ENCODE measurements around the gene XXYLT1. TPM values are rescaled to one million over a fixed set of nuclear protein-coding genes. Genes with fewer than 3 reads are reported as not detected.
"Not testable (repeated sequence)": the region's sequence is repeated elsewhere in the genome, so short reads cannot be mapped to it uniquely, and the experiment has no call there.

The XXYLT1 gene
- total RNA-seq, 1 donor from 2014 or later: 13.6 TPM

DNA sequence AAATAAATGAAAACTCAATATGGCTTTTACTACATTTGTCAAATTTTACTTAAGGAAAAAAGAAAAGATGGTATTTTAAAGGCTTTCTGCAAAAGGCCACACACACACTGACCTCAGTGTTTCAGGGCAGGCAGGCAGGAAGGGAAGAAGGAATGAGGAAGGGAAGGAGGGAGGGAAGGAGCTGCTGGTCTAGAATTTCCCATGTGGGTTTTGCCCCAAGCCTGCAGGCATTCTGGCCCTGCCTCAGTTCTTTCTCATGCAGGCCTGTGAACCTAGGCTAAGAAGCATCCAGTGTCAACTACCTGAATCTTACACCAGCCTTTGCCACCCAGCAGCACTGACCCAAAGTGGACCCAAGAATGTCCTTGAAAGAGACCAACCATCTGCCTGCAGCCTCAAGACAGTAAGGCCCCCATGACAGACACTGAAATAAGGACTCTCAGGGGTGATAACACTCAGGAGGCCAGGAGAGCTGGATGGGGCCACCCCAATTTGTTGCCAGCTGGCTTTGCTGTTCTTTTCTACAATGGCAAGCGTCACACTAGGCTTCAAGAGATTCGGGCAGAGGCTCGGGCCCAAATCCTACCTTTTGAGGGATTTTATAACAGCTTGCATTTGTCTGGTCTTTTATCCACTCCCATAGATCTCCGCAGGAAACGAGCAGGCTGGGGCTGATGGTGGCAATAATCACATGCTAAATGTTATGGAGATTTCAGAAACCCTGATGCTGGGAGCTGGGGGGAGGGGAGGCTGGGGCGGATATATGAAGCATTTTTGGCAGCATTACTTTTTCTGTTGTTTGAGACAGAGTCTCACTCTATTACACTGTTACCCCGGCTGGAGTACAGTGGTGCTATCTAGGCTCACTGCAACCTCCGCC, 51.4 kb downstream of the XXYLT1 start:
- peaks cover 7 to 13% (median 11%) of the 10 kb centered on the region in 3 donors for H3K4me1 ChIP-seq (ENCODE audit: control insufficient read depth in 3 of 3, insufficient read depth in 3 of 3, low read length in 3 of 3)
- no peaks in the 10 kb centered on the region for H3K36me3 ChIP-seq (ENCODE audit: control insufficient read depth in 3 of 3, insufficient read depth in 3 of 3, low read length in 3 of 3)
- H3K9ac ChIP-seq (ENCODE audit: low read depth in 1 of 3, low read length in 3 of 3): no peak overlapping the region
- no peak overlapping the region for H3K4me3 ChIP-seq (ENCODE audit: low read length in 3 of 3)
- H3K27me3 ChIP-seq (ENCODE audit: control insufficient read depth in 3 of 3, insufficient read depth in 3 of 3, low read length in 3 of 3): no peaks in the 10 kb centered on the region
- H3K27ac ChIP-seq (ENCODE audit: low read depth, low read length): no peak overlapping the region
- no peaks in the 10 kb centered on the region for H3K9me3 ChIP-seq (ENCODE audit: control insufficient read depth in 3 of 3, low read length in 3 of 3)

DNA sequence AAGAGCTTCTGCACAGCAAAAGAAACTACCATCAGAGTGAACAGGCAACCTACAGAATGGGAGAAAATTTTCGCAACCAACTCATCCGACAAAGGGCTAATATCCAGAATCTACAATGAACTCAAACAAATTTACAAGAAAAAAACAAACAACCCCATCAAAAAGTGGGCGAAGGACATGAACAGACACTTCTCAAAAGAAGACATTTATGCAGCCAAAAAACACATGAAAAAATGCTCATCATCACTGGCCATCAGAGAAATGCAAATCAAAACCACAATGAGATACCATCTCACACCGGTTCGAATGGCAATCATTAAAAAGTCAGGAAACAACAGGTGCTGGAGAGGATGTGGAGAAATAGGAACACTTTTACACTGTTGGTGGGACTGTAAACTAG, 52.6 kb downstream of the XXYLT1 start:
- not testable (repeated sequence) for H3K4me3 ChIP-seq (ENCODE audit: low read length in 3 of 3); H3K4me1 ChIP-seq (ENCODE audit: control insufficient read depth in 3 of 3, insufficient read depth in 3 of 3, low read length in 3 of 3); H3K9me3 ChIP-seq (ENCODE audit: control insufficient read depth in 3 of 3, low read length in 3 of 3); H3K36me3 ChIP-seq (ENCODE audit: control insufficient read depth in 3 of 3, insufficient read depth in 3 of 3, low read length in 3 of 3); H3K27me3 ChIP-seq (ENCODE audit: control insufficient read depth in 3 of 3, insufficient read depth in 3 of 3, low read length in 3 of 3); H3K27ac ChIP-seq (ENCODE audit: low read depth, low read length); H3K9ac ChIP-seq (ENCODE audit: low read depth in 1 of 3, low read length in 3 of 3)

DNA sequence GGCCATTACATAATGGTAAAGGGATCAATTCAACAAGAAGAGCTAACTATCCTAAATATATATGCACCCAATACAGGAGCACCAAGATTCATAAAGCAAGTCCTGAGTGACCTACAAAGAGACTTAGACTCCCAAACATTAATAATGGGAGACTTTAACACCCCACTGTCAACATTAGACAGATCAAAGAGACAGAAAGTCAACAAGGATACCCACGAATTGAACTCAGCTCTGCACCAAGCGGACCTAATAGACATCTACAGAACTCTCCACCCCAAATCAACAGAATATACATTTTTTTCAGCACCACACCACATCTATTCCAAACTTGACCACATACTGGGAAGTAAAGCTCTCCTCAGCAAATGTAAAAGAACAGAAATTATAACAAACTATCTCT, 55.4 kb downstream of the XXYLT1 start:
- H3K27ac ChIP-seq (ENCODE audit: low read depth, low read length); H3K4me3 ChIP-seq (ENCODE audit: low read length in 3 of 3); H3K27me3 ChIP-seq (ENCODE audit: control insufficient read depth in 3 of 3, insufficient read depth in 3 of 3, low read length in 3 of 3); H3K9ac ChIP-seq (ENCODE audit: low read depth in 1 of 3, low read length in 3 of 3); H3K4me1 ChIP-seq (ENCODE audit: control insufficient read depth in 3 of 3, insufficient read depth in 3 of 3, low read length in 3 of 3); H3K9me3 ChIP-seq (ENCODE audit: control insufficient read depth in 3 of 3, low read length in 3 of 3); H3K36me3 ChIP-seq (ENCODE audit: control insufficient read depth in 3 of 3, insufficient read depth in 3 of 3, low read length in 3 of 3): not testable (repeated sequence)

DNA sequence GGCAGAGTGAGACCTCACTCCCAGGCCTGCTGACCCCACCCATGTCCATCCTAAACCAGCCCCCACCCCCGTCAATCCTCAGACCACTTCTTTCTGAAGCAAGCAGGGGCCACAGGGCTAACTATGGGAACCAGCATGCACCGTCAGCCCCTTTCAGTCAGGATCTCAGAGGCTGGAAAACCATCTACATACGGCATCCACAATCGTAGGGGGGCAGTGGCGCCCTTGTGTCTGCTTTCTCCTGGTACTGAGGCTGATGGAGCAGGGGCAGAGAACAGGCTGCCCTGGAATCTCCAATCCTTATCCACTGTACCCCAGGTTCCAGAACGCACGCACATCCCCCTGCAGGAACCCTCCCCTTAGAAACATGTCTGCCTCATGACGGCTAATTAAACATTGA, 56.6 kb downstream of the XXYLT1 start:
- Histone ChIP-seq H3K27ac (ENCODE audit: low read depth, low read length) (no peak overlapping the region), H3K9ac (ENCODE audit: low read depth in 1 of 3, low read length in 3 of 3) (no peak overlapping the region)

DNA sequence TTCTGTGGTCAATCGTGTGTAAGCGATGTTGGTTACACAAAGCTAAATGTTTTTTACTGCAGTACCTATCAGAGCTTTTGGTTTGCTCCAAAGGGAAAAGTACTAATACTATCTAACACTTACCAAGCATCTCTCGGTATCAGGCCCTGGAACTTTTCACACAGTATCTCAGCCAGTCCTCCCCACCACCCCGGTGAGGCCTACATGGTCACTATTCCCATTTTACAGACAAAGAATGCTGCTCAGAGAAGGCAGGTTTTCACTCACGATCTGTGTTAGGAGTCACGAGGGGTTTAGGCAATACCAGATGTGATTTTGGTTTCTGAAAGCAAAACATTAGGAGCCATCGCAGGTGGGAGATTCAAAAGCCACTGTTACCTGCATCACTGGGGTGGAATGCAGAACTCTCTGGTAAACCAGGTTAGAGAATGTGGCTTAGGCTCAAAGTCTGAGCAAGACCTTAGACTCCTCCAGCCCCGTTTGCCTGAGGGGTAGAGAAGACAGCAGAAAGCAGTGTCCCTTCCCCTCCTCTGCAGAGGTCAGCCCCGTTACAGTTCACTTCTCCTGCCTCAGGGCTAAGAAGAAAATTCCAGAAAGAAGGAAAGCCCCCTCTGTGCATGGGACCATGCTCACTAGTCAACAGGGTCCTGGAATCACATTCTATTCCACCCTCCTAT, 57.2 kb downstream of the XXYLT1 start:
- Histone ChIP-seq H3K27me3 (ENCODE audit: control insufficient read depth in 3 of 3, insufficient read depth in 3 of 3, low read length in 3 of 3) (no peaks in the 10 kb centered on the region), H3K4me1 (ENCODE audit: control insufficient read depth in 3 of 3, insufficient read depth in 3 of 3, low read length in 3 of 3) (peaks cover 18 to 26% (median 22%) of the 10 kb centered on the region in 3 donors), H3K4me3 (ENCODE audit: low read length in 3 of 3) (no peak overlapping the region), H3K27ac (ENCODE audit: low read depth, low read length) (no peak overlapping the region), H3K9me3 (ENCODE audit: control insufficient read depth in 3 of 3, low read length in 3 of 3) (no peaks in the 10 kb centered on the region), H3K9ac (ENCODE audit: low read depth in 1 of 3, low read length in 3 of 3) (no peak overlapping the region), H3K36me3 (ENCODE audit: control insufficient read depth in 3 of 3, insufficient read depth in 3 of 3, low read length in 3 of 3) (no peaks in the 10 kb centered on the region)

More for the DNA sequence above, 56.6 kb downstream of the XXYLT1 start:
- Histone ChIP-seq H3K36me3 (ENCODE audit: control insufficient read depth in 3 of 3, insufficient read depth in 3 of 3, low read length in 3 of 3) (no peaks in the 10 kb centered on the region), H3K9me3 (ENCODE audit: control insufficient read depth in 3 of 3, low read length in 3 of 3) (no peaks in the 10 kb centered on the region), H3K27me3 (ENCODE audit: control insufficient read depth in 3 of 3, insufficient read depth in 3 of 3, low read length in 3 of 3) (no peaks in the 10 kb centered on the region), H3K4me3 (ENCODE audit: low read length in 3 of 3) (no peak overlapping the region), H3K4me1 (ENCODE audit: control insufficient read depth in 3 of 3, insufficient read depth in 3 of 3, low read length in 3 of 3) (peaks cover 12 to 20% (median 16%) of the 10 kb centered on the region in 3 donors)

DNA sequence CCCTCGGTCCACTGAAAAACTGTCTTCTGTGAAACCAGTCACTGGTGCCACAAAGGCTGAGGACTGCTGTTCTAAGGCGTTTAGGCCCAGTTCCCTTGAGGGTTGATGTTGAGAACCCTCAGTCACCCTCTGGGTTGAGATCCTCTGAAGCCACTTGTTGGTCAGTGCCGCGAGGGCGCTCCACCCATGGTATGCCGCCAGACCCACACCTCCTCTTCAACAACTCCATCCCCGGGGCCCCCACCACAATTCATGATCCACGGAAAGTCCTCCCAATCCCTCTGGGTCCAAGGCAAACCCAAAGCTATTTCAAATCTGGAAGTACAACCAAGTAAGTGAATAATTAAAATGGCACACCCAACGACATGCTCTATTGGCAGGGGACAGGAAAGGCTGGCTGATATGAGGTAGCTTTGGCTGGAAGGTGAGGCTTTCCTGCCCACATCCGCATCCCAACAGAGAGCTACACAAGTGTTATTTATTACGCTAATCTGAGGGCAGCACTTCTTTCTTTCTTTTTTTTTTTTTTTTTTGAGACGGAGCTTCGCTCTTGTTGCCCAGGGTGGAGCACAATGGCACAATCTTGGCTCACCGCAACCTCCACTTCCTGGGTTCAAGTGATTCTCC, 58.1 kb downstream of the XXYLT1 start:
- Histone ChIP-seq H3K27me3 (ENCODE audit: control insufficient read depth in 3 of 3, insufficient read depth in 3 of 3, low read length in 3 of 3) (no peaks in the 10 kb centered on the region), H3K9me3 (ENCODE audit: control insufficient read depth in 3 of 3, low read length in 3 of 3) (no peaks in the 10 kb centered on the region), H3K4me1 (ENCODE audit: control insufficient read depth in 3 of 3, insufficient read depth in 3 of 3, low read length in 3 of 3) (peaks cover 26 to 35% (median 32%) of the 10 kb centered on the region in 3 donors), H3K27ac (ENCODE audit: low read depth, low read length) (no peak overlapping the region), H3K4me3 (ENCODE audit: low read length in 3 of 3) (no peak overlapping the region), H3K36me3 (ENCODE audit: control insufficient read depth in 3 of 3, insufficient read depth in 3 of 3, low read length in 3 of 3) (no peaks in the 10 kb centered on the region), H3K9ac (ENCODE audit: low read depth in 1 of 3, low read length in 3 of 3) (no peak overlapping the region)

DNA sequence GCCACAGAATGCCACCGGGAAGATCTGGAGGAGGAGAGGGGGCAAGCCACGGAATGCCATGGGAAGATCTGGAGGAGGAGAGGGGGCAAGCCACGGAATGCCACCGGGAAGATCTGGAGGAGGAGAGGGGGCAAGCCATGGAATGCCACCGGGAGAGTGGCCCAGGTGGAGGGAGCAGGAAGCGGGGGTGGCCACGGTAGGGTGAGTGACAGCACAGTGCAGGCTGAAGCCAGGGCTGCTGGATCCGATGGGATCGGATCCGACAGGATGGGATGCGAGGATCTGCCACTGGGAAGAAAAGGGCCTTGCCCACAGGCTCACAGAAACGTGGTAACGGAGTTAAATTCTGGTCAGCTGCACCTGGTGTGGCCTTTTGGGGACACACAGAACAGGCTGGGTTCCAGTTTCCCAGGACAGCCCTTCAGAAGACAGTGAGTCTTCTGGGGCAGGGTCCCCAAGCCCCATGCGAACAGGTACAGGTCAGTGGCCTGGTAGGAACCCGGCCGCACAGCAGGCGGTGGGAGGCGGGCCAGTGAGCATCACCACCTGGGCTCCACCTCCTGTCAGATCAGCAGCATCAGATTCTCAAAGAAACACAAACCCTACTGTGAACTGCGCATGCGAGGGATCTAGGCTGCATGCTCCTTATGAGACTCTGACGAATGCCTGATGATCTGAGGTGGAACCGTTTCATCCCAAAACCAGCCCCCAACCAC, 58.8 kb downstream of the XXYLT1 start:
- no peaks in the 10 kb centered on the region for H3K27me3 ChIP-seq (ENCODE audit: control insufficient read depth in 3 of 3, insufficient read depth in 3 of 3, low read length in 3 of 3)
- H3K27ac ChIP-seq (ENCODE audit: low read depth, low read length): no peak overlapping the region

DNA sequence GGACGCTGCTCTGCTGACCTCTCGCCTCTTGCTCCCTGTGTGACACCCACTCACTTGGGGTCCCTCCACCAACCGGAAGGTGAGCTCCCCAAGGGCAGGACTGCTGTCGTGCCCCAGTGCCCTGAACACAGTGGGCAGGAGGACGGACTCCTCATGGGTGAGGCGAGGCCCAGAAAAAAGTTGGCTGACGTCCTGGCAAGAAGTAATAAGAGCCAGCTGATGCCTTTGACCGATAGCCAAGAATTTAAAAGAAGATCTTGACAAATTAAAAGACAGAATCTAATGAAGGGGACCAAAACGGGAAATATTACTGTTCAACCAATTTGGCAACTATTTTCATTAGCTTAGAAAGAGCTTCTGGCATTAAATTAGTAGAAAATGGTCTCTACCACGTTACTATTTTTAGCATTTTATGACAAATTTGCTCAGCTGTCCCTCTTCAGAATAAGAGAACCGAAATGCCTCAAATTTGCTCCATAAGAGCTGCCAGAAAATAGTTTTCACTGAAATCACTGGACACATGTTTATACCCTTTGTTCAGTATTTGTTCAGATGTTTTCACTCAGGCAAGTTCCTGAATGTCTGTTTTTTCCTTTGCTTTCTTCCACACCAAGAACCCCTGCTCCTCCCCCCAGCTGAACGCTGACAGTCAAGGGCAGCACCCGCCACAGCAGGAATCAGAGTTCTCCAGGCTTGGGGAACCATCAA, 60.5 kb downstream of the XXYLT1 start:
- no peaks in the 10 kb centered on the region for H3K27me3 ChIP-seq (ENCODE audit: control insufficient read depth in 3 of 3, insufficient read depth in 3 of 3, low read length in 3 of 3)
- no peaks in the 10 kb centered on the region for H3K9me3 ChIP-seq (ENCODE audit: control insufficient read depth in 3 of 3, low read length in 3 of 3)
- H3K36me3 ChIP-seq (ENCODE audit: control insufficient read depth in 3 of 3, insufficient read depth in 3 of 3, low read length in 3 of 3): no peaks in the 10 kb centered on the region
- peak overlapping the region; percentile 82 for H3K27ac ChIP-seq (ENCODE audit: low read depth, low read length)
- H3K9ac ChIP-seq (ENCODE audit: low read depth in 1 of 3, low read length in 3 of 3): peak overlapping the region; percentile 69 to 79 (median 71)
- H3K4me3 ChIP-seq (ENCODE audit: low read length in 3 of 3): peak overlapping the region; percentile 18 to 62 (median 61)
- peaks cover 26 to 38% (median 33%) of the 10 kb centered on the region in 3 donors for H3K4me1 ChIP-seq (ENCODE audit: control insufficient read depth in 3 of 3, insufficient read depth in 3 of 3, low read length in 3 of 3)

More for the DNA sequence above, 58.8 kb downstream of the XXYLT1 start:
- Histone ChIP-seq H3K4me1 (ENCODE audit: control insufficient read depth in 3 of 3, insufficient read depth in 3 of 3, low read length in 3 of 3) (peaks cover 26 to 38% (median 32%) of the 10 kb centered on the region in 3 donors), H3K36me3 (ENCODE audit: control insufficient read depth in 3 of 3, insufficient read depth in 3 of 3, low read length in 3 of 3) (no peaks in the 10 kb centered on the region), H3K9ac (ENCODE audit: low read depth in 1 of 3, low read length in 3 of 3) (no peak overlapping the region), H3K9me3 (ENCODE audit: control insufficient read depth in 3 of 3, low read length in 3 of 3) (no peaks in the 10 kb centered on the region), H3K4me3 (ENCODE audit: low read length in 3 of 3) (no peak overlapping the region)

DNA sequence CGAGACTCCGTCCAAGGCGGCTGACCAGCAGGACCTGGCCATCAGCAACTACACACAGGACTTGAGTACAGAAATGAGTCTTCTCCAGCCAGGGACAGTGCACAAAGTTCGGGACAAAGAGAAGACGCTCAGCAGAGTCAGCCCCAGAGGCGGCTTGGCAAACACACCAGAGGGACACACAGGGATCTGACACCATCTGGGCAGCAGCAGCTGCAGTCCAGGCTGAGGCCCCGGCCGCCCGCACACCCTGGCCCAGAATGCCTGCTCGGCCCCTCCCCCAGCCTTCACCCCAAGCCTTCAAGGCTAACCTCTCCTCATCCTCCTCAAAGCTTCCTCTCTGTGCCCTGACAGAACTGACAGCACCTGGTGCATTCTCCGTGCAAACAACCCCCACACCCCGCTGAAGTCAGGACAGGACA, 61.1 kb downstream of the XXYLT1 start:
- Histone ChIP-seq H3K4me1 (ENCODE audit: control insufficient read depth in 3 of 3, insufficient read depth in 3 of 3, low read length in 3 of 3) (peaks cover 26 to 42% (median 39%) of the 10 kb centered on the region in 3 donors), H3K36me3 (ENCODE audit: control insufficient read depth in 3 of 3, insufficient read depth in 3 of 3, low read length in 3 of 3) (no peaks in the 10 kb centered on the region), H3K27me3 (ENCODE audit: control insufficient read depth in 3 of 3, insufficient read depth in 3 of 3, low read length in 3 of 3) (no peaks in the 10 kb centered on the region), H3K9ac (ENCODE audit: low read depth in 1 of 3, low read length in 3 of 3) (peak overlapping the region; percentile 69 to 79 (median 71)), H3K9me3 (ENCODE audit: control insufficient read depth in 3 of 3, low read length in 3 of 3) (no peaks in the 10 kb centered on the region), H3K4me3 (ENCODE audit: low read length in 3 of 3) (peak overlapping the region; percentile 18 to 62 (median 61)), H3K27ac (ENCODE audit: low read depth, low read length) (peak overlapping the region; percentile 82)

Measured in skeletal muscle tissue (tissue), 4 donors.